H1 (cell line): Measurements from ENCODE around the gene ARHGAP18. TPM values are rescaled to one million over a fixed set of nuclear protein-coding genes. Genes with fewer than 3 reads are reported as not detected.

Experiments used
- CTCF ChIA-PET: fragments of 300-600 bp; sonication (Branson Sonifier 250); formaldehyde crosslinking; loops from one replicate; lab custom pipeline; 2021; ENCODE audit not compliant: partially characterized antibody; lab: Charles Lee
- POLR2A ChIA-PET: fragments of 300-600 bp; sonication (Branson Sonifier 250); formaldehyde crosslinking; loops from one replicate; lab custom pipeline; 2021; ENCODE audit warnings: inconsistent platforms; ENCODE audit not compliant: partially characterized antibody; lab: Charles Lee
- DNase-seq, 2 experiments: peaks; one replicate each; pipeline versions ENCODE4 v3.0.0 to v3.0.0-alpha.2; 2010 to 2022; ENCODE audit warnings: low spot score in 2 of 2, low read depth in 1 of 2, mixed read lengths in 1 of 2
- FAIRE-seq: peaks from 2 replicates; lab custom pipeline; 2011; peaks lifted over from hg19 to GRCh38; lab: Jason Lieb, UNC
- H2AFZ ChIP-seq: 2 replicates; pipeline ENCODE4 v1.8.1; 2012; ENCODE audit warnings: low read length, inconsistent platforms
- H2AK5ac ChIP-seq: 2 replicates; pipeline ENCODE4 v1.6.1; 2013; ENCODE audit warnings: low read depth, low read length
- H2BK120ac ChIP-seq: replicated peaks from 2 replicates; pipeline ENCODE3; 2013; ENCODE audit warnings: low read depth, low read length, inconsistent platforms
- H2BK12ac ChIP-seq: 2 replicates; pipeline ENCODE4 v1.6.1; 2013; ENCODE audit warnings: low read depth, low read length
- H2BK15ac ChIP-seq: 2 replicates; pipeline ENCODE4 v1.6.1; 2013; ENCODE audit warnings: low read length
- H2BK20ac ChIP-seq: 2 replicates; pipeline ENCODE4 v1.6.1; 2013; ENCODE audit warnings: low read length
- H2BK5ac ChIP-seq: 2 replicates; pipeline ENCODE4 v1.6.1; 2013; ENCODE audit warnings: low read depth, low read length
- H3K14ac ChIP-seq: 2 replicates; pipeline ENCODE4 v1.6.1; 2013; ENCODE audit warnings: inconsistent platforms; ENCODE audit not compliant: insufficient read length
- H3K18ac ChIP-seq: 2 replicates; pipeline ENCODE4 v1.6.1; 2013; ENCODE audit warnings: low read length; ENCODE audit errors: extremely low read depth
- H3K23ac ChIP-seq: 2 replicates; pipeline ENCODE4 v1.6.1; 2013; ENCODE audit warnings: inconsistent platforms; ENCODE audit not compliant: insufficient read length
- H3K23me2 ChIP-seq: 2 replicates; pipeline ENCODE4 v1.6.1; 2013; ENCODE audit warnings: low read depth, low read length
- H3K27ac ChIP-seq: 2 replicates; pipeline ENCODE4 v1.6.1; 2011; ENCODE audit warnings: low read depth, low read length, inconsistent platforms
- H3K27me3 ChIP-seq, 4 experiments: replicated peaks in 1 of 4; 1 replicate in 1 of 4; 2 replicates in 3 of 4; pipeline versions ENCODE4 v1.6.1 to v1.8.1; 2011 to 2013; ENCODE audit warnings: low read length in 3 of 4, mild to moderate bottlenecking in 3 of 4, inconsistent platforms in 2 of 4, mixed read lengths in 2 of 4, moderate library complexity in 1 of 4; ENCODE audit not compliant: control insufficient read depth in 3 of 4, insufficient read depth in 3 of 4; ENCODE audit errors: extremely low read depth in 1 of 4
- H3K36me3 ChIP-seq, 4 experiments: 2 replicates each; pipeline versions ENCODE4 v1.6.1 to v1.8.1; 2011 to 2013; ENCODE audit warnings: mild to moderate bottlenecking in 4 of 4, low read length in 3 of 4, moderate library complexity in 2 of 4, control low read depth in 1 of 4, inconsistent platforms in 1 of 4; ENCODE audit not compliant: insufficient read depth in 4 of 4, control insufficient read depth in 2 of 4
- H3K4ac ChIP-seq: replicated peaks from 2 replicates; pipeline ENCODE3; 2013; ENCODE audit warnings: low read length, low read depth, mixed read lengths, inconsistent platforms; ENCODE audit not compliant: insufficient read length
- H3K4me1 ChIP-seq, 4 experiments: replicated peaks in 1 of 4; 1 replicate in 1 of 4; 2 replicates in 3 of 4; pipeline versions ENCODE4 v1.6.1 to v1.8.1; 2011 to 2013; ENCODE audit warnings: low read length in 3 of 4, inconsistent platforms in 2 of 4, mixed read lengths in 1 of 4; ENCODE audit not compliant: insufficient read depth in 4 of 4, control insufficient read depth in 3 of 4
- H3K4me2 ChIP-seq, 2 experiments: 2 replicates each; pipeline versions ENCODE4 v1.6.1 to v1.8.1; 2011 to 2013; ENCODE audit warnings: low read depth in 2 of 2, low read length in 2 of 2, control low read depth in 1 of 2, inconsistent platforms in 1 of 2, mild to moderate bottlenecking in 1 of 2; ENCODE audit not compliant: insufficient read depth in 1 of 2
- H3K4me3 ChIP-seq, 4 experiments: fragments of 200-600, 300-600 bp in 1 of 4; sonication (generic), shearing (Covaris generic), sonication (Bioruptor Twin) in 1 of 4; 2 replicates each; pipeline versions ENCODE4 v1.5.1 to v1.8.1; 2011 to 2016; ENCODE audit warnings: low read length in 4 of 4, low read depth in 3 of 4, control low read depth in 2 of 4, inconsistent platforms in 2 of 4, mild to moderate bottlenecking in 2 of 4, mixed read lengths in 1 of 4, moderate library complexity in 1 of 4; ENCODE audit not compliant: insufficient read depth in 2 of 4; ENCODE audit errors: extremely low read depth in 1 of 4
- H3K56ac ChIP-seq: replicated peaks from 2 replicates; pipeline ENCODE3; 2013; ENCODE audit warnings: low read depth, mild to moderate bottlenecking, mixed read lengths, low read length, inconsistent platforms; ENCODE audit not compliant: insufficient read length
- H3K79me1 ChIP-seq: 2 replicates; pipeline ENCODE4 v1.6.1; 2013; ENCODE audit warnings: low read depth, low read length, control low read depth
- H3K79me2 ChIP-seq, 2 experiments: 2 replicates each; pipeline versions ENCODE4 v1.6.1 to v1.8.1; 2012 to 2013; ENCODE audit warnings: low read length in 2 of 2, mild to moderate bottlenecking in 2 of 2, inconsistent platforms in 1 of 2; ENCODE audit not compliant: insufficient read depth in 2 of 2, control insufficient read depth in 1 of 2
- H3K9ac ChIP-seq, 4 experiments: replicated peaks in 1 of 4; 1 replicate in 1 of 4; 2 replicates in 3 of 4; pipeline versions ENCODE4 v1.6.1 to v1.8.1; 2011 to 2013; ENCODE audit warnings: low read depth in 3 of 4, low read length in 3 of 4, control low read depth in 2 of 4, mild to moderate bottlenecking in 2 of 4, moderate library complexity in 2 of 4, inconsistent platforms in 1 of 4; ENCODE audit errors: extremely low read depth in 1 of 4
- H3K9me3 ChIP-seq, 2 experiments: 2 replicates each; pipeline versions ENCODE4 v1.6.1 to v1.8.1; 2012 to 2013; ENCODE audit warnings: mild to moderate bottlenecking in 2 of 2, moderate library complexity in 2 of 2, control low read depth in 1 of 2, inconsistent platforms in 1 of 2, low read depth in 1 of 2, low read length in 1 of 2, mixed read lengths in 1 of 2; ENCODE audit not compliant: insufficient read depth in 2 of 2
- H4K20me1 ChIP-seq, 2 experiments: replicated peaks in 1 of 2; 2 replicates each; pipeline versions ENCODE3 to v1.8.1; 2011 to 2013; ENCODE audit warnings: inconsistent platforms in 2 of 2, low read length in 2 of 2, mild to moderate bottlenecking in 1 of 2; ENCODE audit not compliant: insufficient read depth in 2 of 2, control insufficient read depth in 1 of 2
- H4K5ac ChIP-seq: 2 replicates; pipeline ENCODE4 v1.6.1; 2013; ENCODE audit warnings: low read length, low read depth, mixed read lengths, inconsistent platforms; ENCODE audit not compliant: insufficient read length
- H4K8ac ChIP-seq: 2 replicates; pipeline ENCODE4 v1.8.0; 2013; ENCODE audit warnings: mild to moderate bottlenecking, moderate library complexity, low read length, inconsistent platforms; ENCODE audit not compliant: insufficient read depth; ENCODE audit errors: extremely low read depth
- H4K91ac ChIP-seq: replicated peaks from 2 replicates; pipeline ENCODE3; 2013; ENCODE audit warnings: low read length, mixed read lengths, inconsistent platforms; ENCODE audit not compliant: insufficient read length
- ATF3 ChIP-seq: IDR thresholded peaks from 2 replicates; pipeline ENCODE4 v1.6.1; 2011; ENCODE audit warnings: low read depth, mild to moderate bottlenecking, low read length; ENCODE audit not compliant: insufficient read depth
- CREB1 ChIP-seq: IDR thresholded peaks from 2 replicates; pipeline ENCODE4 v1.6.1; 2012; ENCODE audit warnings: inconsistent platforms
- EZH2 ChIP-seq: fragments of 200-600 bp; sonication (generic); IDR thresholded peaks from 2 replicates; pipeline ENCODE4 v1.7.1; 2012; ENCODE audit warnings: low read depth, mild to moderate bottlenecking, moderate library complexity, low read length, inconsistent platforms; ENCODE audit not compliant: severe bottlenecking
- JUN ChIP-seq: IDR thresholded peaks from 2 replicates; pipeline ENCODE4 v1.6.1; 2011; ENCODE audit warnings: low read depth, mild to moderate bottlenecking, improper control_type of control experiment, low read length
- KDM4A ChIP-seq: IDR thresholded peaks from one replicate; pipeline ENCODE4 v1.7.1; 2012; ENCODE audit warnings: low read depth, mild to moderate bottlenecking, moderate library complexity, low read length, inconsistent platforms; ENCODE audit not compliant: severe bottlenecking
- KDM5A ChIP-seq: fragments of 200-600 bp; IDR thresholded peaks from 2 replicates; pipeline ENCODE4 v1.7.1; 2012; ENCODE audit warnings: mild to moderate bottlenecking, low read length, inconsistent platforms, mixed read lengths
- PHF8 ChIP-seq: fragments of 200-600 bp; sonication (generic); conservative IDR thresholded peaks from 2 replicates; pipeline ENCODE4 v1.7.1; 2012; ENCODE audit warnings: low read depth, mild to moderate bottlenecking, inconsistent platforms, low read length, moderate library complexity
- RBBP5 ChIP-seq: IDR thresholded peaks from 2 replicates; pipeline ENCODE4 v1.7.1; 2012; ENCODE audit warnings: low read depth, mild to moderate bottlenecking, inconsistent platforms, low read length, moderate library complexity, borderline replicate concordance
- RXRA ChIP-seq: IDR thresholded peaks from 2 replicates; pipeline ENCODE4 v1.6.1; 2011; ENCODE audit warnings: low read depth, mild to moderate bottlenecking, low read length, moderate library complexity; ENCODE audit not compliant: insufficient read depth
- SUZ12 ChIP-seq: fragments of 200-600 bp; sonication (generic); IDR thresholded peaks from 2 replicates; pipeline ENCODE4 v1.6.1; 2012; ENCODE audit warnings: mild to moderate bottlenecking, inconsistent platforms, low read length, moderate library complexity, mixed read lengths
- TAF1 ChIP-seq: IDR thresholded peaks from 2 replicates; pipeline ENCODE4 v1.6.1; 2011; ENCODE audit warnings: mild to moderate bottlenecking, low read depth, low read length
- TBP ChIP-seq: IDR thresholded peaks from 2 replicates; pipeline ENCODE4 v1.6.1; 2011; ENCODE audit warnings: low read depth, low read length, improper control_type of control experiment
- TEAD4 ChIP-seq: IDR thresholded peaks from 2 replicates; pipeline ENCODE4 v1.6.1; 2012; ENCODE audit warnings: low read depth, low read length, inconsistent platforms, mixed read lengths
- YY1 ChIP-seq: IDR thresholded peaks from 2 replicates; pipeline ENCODE4 v1.6.1; 2011; ENCODE audit warnings: low read depth, mild to moderate bottlenecking, low read length
- WGBS, 2 experiments: shearing (Covaris generic) in 1 of 2; methylation state at CpG; one replicate each; pipeline versions ENCODE4 v1.1.6 to v1.1.7; 2013 to 2015; ENCODE audit warnings: low lambda C conversion rate in 2 of 2, mixed read lengths in 2 of 2, inconsistent platforms in 1 of 2, low coverage in 1 of 2, missing lambda C conversion rate in 1 of 2; ENCODE audit not compliant: insufficient replicate concordance in 2 of 2, insufficient coverage in 1 of 2, insufficient read length in 1 of 2; ENCODE audit errors: extremely low coverage in 1 of 2, missing lambda C conversion rate in 1 of 2; 5-methylcytosine and 5-hydroxymethylcytosine counted together
- polyA plus RNA-seq, 7 experiments: library from polyadenylated mRNA; depleted of rRNA in 3 of 7; stranded (reverse) in 5 of 7; unstranded in 2 of 7; fragments of >200 nt in 5 of 7; fragments of 200-250 nt in 2 of 7; gene quantifications; 1 replicate in 5 of 7; 2 replicates in 1 of 7; 4 replicates in 1 of 7; pipeline versions ENCODE4 v1.2.1 to v1.2.3, GENCODE V29; 2011 to 2013; ENCODE audit warnings: missing spikeins in 2 of 7, mixed read lengths in 2 of 7
- total RNA-seq: library from RNA; stranded (reverse); fragmentation: NEBNext Ultra II Directional; extraction: Animal tissue kit (Norgen Biotek cat#: 25700); gene quantifications from 2 replicates; pipeline ENCODE4 v1.2.1, GENCODE V29; 2021

ARHGAP18 gene
- total and polyA plus RNA-seq, 2 of the 8 experiments (the other 6 are each of a cell fraction or from before 2014, with no cell fraction given) = 0.83 to 4.5 TPM

- Histone ChIP-seq H2BK12ac (no peak overlapping the region), H4K5ac (no peak overlapping the region), H3K14ac (no peak overlapping the region), H3K9ac (no peak overlapping the region), H2AK5ac (no peak overlapping the region), H3K9me3 (no peaks in the 10 kb centered on the region), H3K79me1 (no peaks in the 10 kb centered on the region), H3K4me3 (no peak overlapping the region), H3K27me3 (no peaks in the 10 kb centered on the region), H2BK20ac (no peak overlapping the region), H2BK120ac (no peak overlapping the region), H3K79me2 (no peaks in the 10 kb centered on the region), H3K4me1 (peaks cover 0 to 6% (median 0%) of the 10 kb centered on the region in 4 experiments; a peak in 1 of 7 replicates), H3K36me3 (no peaks in the 10 kb centered on the region), H3K27ac (no peak overlapping the region), H4K8ac (no peak overlapping the region), H4K91ac (no peak overlapping the region), H2BK15ac (no peak overlapping the region), H2AFZ (no peak overlapping the region), H2BK5ac (no peak overlapping the region), H3K23ac (no peak overlapping the region), H3K56ac (no peak overlapping the region), H3K4me2 (no peak overlapping the region), H3K4ac (no peak overlapping the region), H3K23me2 (0 out of 2 replicates have a peak, but pooled peaks cover 4% of the 10 kb centered on the region), H3K18ac (no peak overlapping the region), H4K20me1 (no peaks in the 10 kb centered on the region)
- no peak for DNase-seq
- ChIA-PET POLR2A (no interaction called here), CTCF (interaction anchor here (0.8 to 1.5 kb wide), 8 partner anchors 11 to 139 kb away, joined by 3 to 6 read pairs (median 3); no protein-coding TSS in a partner anchor)
- WGBS, 2 experiments = 92 to 100% methylated on average over 1 to 4 of the region's 4 CpGs
- no peak for FAIRE-seq
- TF ChIP-seq KDM4A (no peak), TBP (no peak), RBBP5 (no peak), JUN (no peak), TAF1 (no peak), KDM5A (no peak), PHF8 (no peak), YY1 (no peak), SUZ12 (no peak), RXRA (no peak), TEAD4 (no peak), ATF3 (no peak), EZH2 (no peak), CREB1 (no peak)
Measured at GRCh38 chr6:129713806-129714333, 3.9 kb upstream of the ARHGAP18 start.
